Tibial nerve (tissue), 4 donors: ENCODE results near the gene TRIP11.

Experiments
- CTCF ChIP-seq, 5 experiments: fragments of 200-600 bp in 3 of 5; fragments of 450-650 bp in 2 of 5; sonication (generic) in 3 of 5; IDR thresholded peaks; one replicate each; pipeline ENCODE4 v1.5.1; 2016 to 2019; ENCODE audit warnings: antibody characterized with exemption in 5 of 5, mild to moderate bottlenecking in 3 of 5, moderate library complexity in 2 of 5
- EP300 ChIP-seq, 2 donors: sonication (generic); formaldehyde crosslinking; IDR thresholded peaks; one replicate each; pipeline ENCODE4 v1.6.1; 2017; ENCODE audit warnings: antibody characterized with exemption in 2 of 2, mild to moderate bottlenecking in 1 of 2
- POLR2A ChIP-seq, 2 donors: fragments of 450-650 bp; IDR thresholded peaks; one replicate each; pipeline ENCODE4 v1.6.1; 2017; ENCODE audit warnings: antibody characterized with exemption in 2 of 2, mild to moderate bottlenecking in 2 of 2, moderate library complexity in 2 of 2

- TF ChIP-seq CTCF (IDR thresholded peaks at IDR 0.05): no peak
- no peak for TF ChIP-seq EP300 (IDR thresholded peaks at IDR 0.05)
- TF ChIP-seq POLR2A (IDR thresholded peaks at IDR 0.05): no peak
These were observed 668 bp downstream of the TRIP11 start for GRCh38 chr14:92039063-92039718.
